GM12864 (cell line): ENCODE measurements around the gene DDX10.

Source experiments
- DNase-seq: peaks from one replicate; pipeline ENCODE4 v3.0.0-alpha.2; 2011; ENCODE audit warnings: low read depth
- H3K4me3 ChIP-seq: 2 replicates; pipeline ENCODE4 v1.5.1; 2011; ENCODE audit warnings: mild to moderate bottlenecking, low read depth, low read length, control low read depth
- CTCF ChIP-seq: IDR thresholded peaks from 2 replicates; pipeline ENCODE4 v1.5.1; 2011; ENCODE audit warnings: low read depth, mild to moderate bottlenecking, moderate library complexity, low read length, control low read depth, inconsistent platforms; ENCODE audit errors: missing control alignments

The DDX10 gene

GRCh38 chr11:108664730-108665525, at the start of gene DDX10:
Gene DDX10, plus strand, starts transcription at chr11:108665069. Its CDS starts 85 bp downstream, at chr11:108665154.
- H3K4me3 ChIP-seq = peak within 1 kb of the TSS; percentile 95
- no peak for TF ChIP-seq CTCF
- peak; percentile 93 for DNase-seq

GRCh38 chr11:108616549-108616948, 48.3 kb upstream of the DDX10 start:
- H3K4me3 ChIP-seq = no peak overlapping the region
- TF ChIP-seq CTCF = no peak
- no peak for DNase-seq

- DNase-seq = no peak
- TF ChIP-seq CTCF = no peak
- H3K4me3 ChIP-seq = no peak overlapping the region
Observed at GRCh38 chr11:108617055-108617454, 47.8 kb upstream of the DDX10 start.

DNA sequence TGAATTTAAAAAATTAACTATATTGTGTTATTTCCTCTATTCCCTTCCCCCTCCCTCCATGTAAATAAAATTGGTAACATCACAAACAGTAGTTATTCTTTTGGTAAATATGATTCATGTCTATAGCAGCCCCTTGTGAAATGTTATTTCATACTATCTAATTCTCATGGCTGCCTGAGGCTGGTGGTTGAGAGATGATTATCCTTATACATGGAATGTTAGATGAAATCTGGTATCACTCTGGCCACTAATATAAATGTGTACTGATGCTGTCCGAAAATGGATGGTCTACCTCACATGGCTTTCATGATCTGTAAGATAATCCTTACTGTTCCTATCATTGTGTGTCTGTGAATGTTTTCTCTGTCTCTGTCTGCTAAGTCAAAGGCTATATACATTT, 46.3 kb upstream of the DDX10 start:
- no peak for DNase-seq
- H3K4me3 ChIP-seq = no peak overlapping the region
- TF ChIP-seq CTCF = no peak

- TF ChIP-seq CTCF = no peak
- peak; percentile 71 for DNase-seq
Observed at GRCh38 chr11:108620958-108621772, 43.7 kb upstream of the DDX10 start.

DNA sequence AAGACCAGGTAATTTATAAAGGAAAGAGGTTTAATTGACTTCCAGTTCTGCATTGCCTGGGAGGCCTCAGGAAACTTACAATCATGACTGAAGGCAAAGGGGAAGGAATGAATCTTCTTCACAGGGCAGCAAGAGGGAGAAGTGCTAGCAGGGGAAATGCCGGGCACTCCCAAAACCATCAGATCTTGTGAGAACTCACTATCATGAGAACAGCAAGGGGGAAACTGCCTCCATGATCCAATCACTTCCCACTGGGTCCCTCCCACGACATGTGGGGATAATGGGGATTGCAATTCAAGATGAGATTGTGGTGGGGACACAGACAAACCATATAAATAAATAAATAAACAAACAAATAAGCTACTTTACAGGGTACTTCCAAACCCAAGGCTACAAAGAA, 42.5 kb upstream of the DDX10 start:
- no peak overlapping the region for H3K4me3 ChIP-seq
- TF ChIP-seq CTCF = no peak
- no peak for DNase-seq

More at GRCh38 chr11:108620958-108621772, 43.7 kb upstream of the DDX10 start:
- H3K4me3 ChIP-seq = no peak overlapping the region
